Measurements from ENCODE around the gene EXT2. TPM values are rescaled to one million over a fixed set of nuclear protein-coding genes. Genes with fewer than 3 reads are reported as not detected.

The EXT2 gene
- total RNA-seq, 1 donor from 2014 or later, result 75.0 TPM

GRCh38 chr11:44096360-44097185 lies 1.1 kb downstream of the EXT2 start:
- no peaks in the 10 kb centered on the region for H3K27me3 Mint-ChIP-seq (ENCODE audit: low read depth)
- no peak for DNase-seq (ENCODE audit: low spot score in 2 of 2, unreplicated experiment in 2 of 2)
- TF ChIP-seq, protein P1, sequence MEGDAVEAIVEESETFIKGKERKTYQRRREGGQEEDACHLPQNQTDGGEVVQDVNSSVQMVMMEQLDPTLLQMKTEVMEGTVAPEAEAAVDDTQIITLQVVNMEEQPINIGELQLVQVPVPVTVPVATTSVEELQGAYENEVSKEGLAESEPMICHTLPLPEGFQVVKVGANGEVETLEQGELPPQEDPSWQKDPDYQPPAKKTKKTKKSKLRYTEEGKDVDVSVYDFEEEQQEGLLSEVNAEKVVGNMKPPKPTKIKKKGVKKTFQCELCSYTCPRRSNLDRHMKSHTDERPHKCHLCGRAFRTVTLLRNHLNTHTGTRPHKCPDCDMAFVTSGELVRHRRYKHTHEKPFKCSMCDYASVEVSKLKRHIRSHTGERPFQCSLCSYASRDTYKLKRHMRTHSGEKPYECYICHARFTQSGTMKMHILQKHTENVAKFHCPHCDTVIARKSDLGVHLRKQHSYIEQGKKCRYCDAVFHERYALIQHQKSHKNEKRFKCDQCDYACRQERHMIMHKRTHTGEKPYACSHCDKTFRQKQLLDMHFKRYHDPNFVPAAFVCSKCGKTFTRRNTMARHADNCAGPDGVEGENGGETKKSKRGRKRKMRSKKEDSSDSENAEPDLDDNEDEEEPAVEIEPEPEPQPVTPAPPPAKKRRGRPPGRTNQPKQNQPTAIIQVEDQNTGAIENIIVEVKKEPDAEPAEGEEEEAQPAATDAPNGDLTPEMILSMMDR (IDR thresholded peaks at IDR 0.05; ENCODE audit: unreplicated experiment), result no peak
- peak overlapping the region; percentile 58 for H3K27ac Mint-ChIP-seq
- no peaks in the 10 kb centered on the region for H3K9me3 Mint-ChIP-seq
- H3K4me3 Mint-ChIP-seq, result peak overlapping the region; percentile 78
- peaks cover 12% of the 10 kb centered on the region for H3K4me1 Mint-ChIP-seq
- peaks cover 7% of the 10 kb centered on the region for H3K36me3 Mint-ChIP-seq

GRCh38 chr11:44097821-44098220 lies 2.3 kb downstream of the EXT2 start:
- H3K4me1 Mint-ChIP-seq, result peaks cover 12% of the 10 kb centered on the region
- TF ChIP-seq, protein P1 (IDR thresholded peaks at IDR 0.05; ENCODE audit: unreplicated experiment), result no peak
- H3K27me3 Mint-ChIP-seq (ENCODE audit: low read depth), result no peaks in the 10 kb centered on the region
- H3K9me3 Mint-ChIP-seq, result no peaks in the 10 kb centered on the region
- H3K36me3 Mint-ChIP-seq, result peaks cover 7% of the 10 kb centered on the region
- H3K4me3 Mint-ChIP-seq, result no peak overlapping the region
- H3K27ac Mint-ChIP-seq, result no peak overlapping the region
- no peak for DNase-seq (ENCODE audit: low spot score in 2 of 2, unreplicated experiment in 2 of 2)

GRCh38 chr11:44101098-44101497 lies 5.6 kb downstream of the EXT2 start:
- peaks cover 7% of the 10 kb centered on the region for H3K36me3 Mint-ChIP-seq

DNA sequence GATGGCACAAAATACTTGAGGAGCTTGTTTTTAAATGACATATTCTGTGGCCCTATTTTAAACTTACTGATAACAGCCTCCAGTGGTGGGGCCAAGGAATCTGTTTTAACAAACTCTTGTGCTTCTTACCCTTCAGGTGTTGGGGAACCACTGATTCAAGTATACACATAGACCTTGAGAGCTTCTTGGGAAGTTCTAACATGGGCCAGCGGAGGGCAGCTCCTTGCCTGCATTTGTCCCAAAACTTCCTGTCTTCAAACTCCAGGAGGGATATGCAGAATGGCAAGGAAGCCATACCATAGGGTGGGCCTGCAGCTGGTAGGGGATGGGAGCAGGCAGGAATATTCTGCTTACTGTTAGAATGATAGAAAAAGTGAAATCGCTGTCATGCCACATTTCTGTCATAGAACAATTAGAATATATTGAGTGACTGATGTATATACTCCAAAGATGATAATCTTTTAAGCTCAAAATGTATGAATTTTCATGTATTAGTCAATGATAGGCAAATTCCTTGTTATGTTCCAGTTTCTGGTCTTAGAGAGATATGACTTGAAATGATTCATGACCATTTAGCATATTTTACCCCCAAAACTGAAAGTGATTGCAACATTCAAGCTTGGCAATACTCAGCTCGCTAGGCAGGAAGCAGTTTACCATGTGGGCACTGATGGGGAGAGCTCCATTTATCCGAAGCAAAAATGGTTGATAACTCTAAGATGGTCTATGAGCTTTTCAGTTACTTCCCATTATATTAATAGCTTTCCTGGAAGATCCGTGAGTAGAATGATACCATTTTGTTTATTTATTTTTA lies 9.2 kb downstream of the EXT2 start:
- no peaks in the 10 kb centered on the region for H3K9me3 Mint-ChIP-seq
- TF ChIP-seq, protein P1 (IDR thresholded peaks at IDR 0.05; ENCODE audit: unreplicated experiment), result no peak
- H3K4me1 Mint-ChIP-seq, result no peaks in the 10 kb centered on the region
- no peaks in the 10 kb centered on the region for H3K27me3 Mint-ChIP-seq (ENCODE audit: low read depth)
- H3K4me3 Mint-ChIP-seq, result no peak overlapping the region
- DNase-seq (ENCODE audit: low spot score in 2 of 2, unreplicated experiment in 2 of 2), result no peak
- H3K27ac Mint-ChIP-seq, result no peak overlapping the region
- peaks cover 9% of the 10 kb centered on the region for H3K36me3 Mint-ChIP-seq

More at GRCh38 chr11:44101098-44101497, 5.6 kb downstream of the EXT2 start:
- Mint-ChIP-seq H3K27me3 (ENCODE audit: low read depth) (no peaks in the 10 kb centered on the region), H3K4me1 (peaks cover 7% of the 10 kb centered on the region), H3K9me3 (no peaks in the 10 kb centered on the region), H3K4me3 (no peak overlapping the region), H3K27ac (no peak overlapping the region)
- DNase-seq (ENCODE audit: low spot score in 2 of 2, unreplicated experiment in 2 of 2), result no peak
- TF ChIP-seq, protein P1 (IDR thresholded peaks at IDR 0.05; ENCODE audit: unreplicated experiment), result no peak

- no peaks in the 10 kb centered on the region for H3K9me3 Mint-ChIP-seq
- no peak overlapping the region for H3K27ac Mint-ChIP-seq
- no peak for DNase-seq (ENCODE audit: low spot score in 2 of 2, unreplicated experiment in 2 of 2)
- peaks cover 11% of the 10 kb centered on the region for H3K36me3 Mint-ChIP-seq
- H3K4me3 Mint-ChIP-seq, result no peak overlapping the region
- TF ChIP-seq, protein P1 (IDR thresholded peaks at IDR 0.05; ENCODE audit: unreplicated experiment), result no peak
- H3K27me3 Mint-ChIP-seq (ENCODE audit: low read depth), result no peaks in the 10 kb centered on the region
- peaks cover 2% of the 10 kb centered on the region for H3K4me1 Mint-ChIP-seq
Measured at GRCh38 chr11:44108260-44108659, 12.8 kb downstream of the EXT2 start.
